ENCODE data around the gene MPC1.

Gene MPC1

DNA sequence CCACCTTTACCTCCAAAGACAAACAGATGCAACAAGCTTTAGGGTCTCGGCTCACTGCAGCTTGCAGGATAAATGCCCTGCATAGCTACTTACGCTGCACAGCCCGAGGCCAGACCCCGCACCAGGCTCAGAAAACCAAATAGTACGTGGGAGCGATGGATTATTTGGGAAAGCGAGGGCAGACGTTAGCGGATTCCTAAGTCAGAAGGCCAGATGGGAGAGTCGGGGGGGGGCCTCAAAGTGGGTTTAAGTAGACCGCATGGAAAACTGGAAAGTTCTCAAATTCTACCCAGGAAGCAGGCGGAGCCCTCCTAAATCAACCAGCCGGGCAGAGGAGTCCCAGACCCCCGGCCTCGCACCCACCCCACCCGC is 40.8 kb downstream of the MPC1 start:
- Histone ChIP-seq H3K27ac (ENCODE audit: low read depth in 2 of 2, low read length in 2 of 2) (peak overlapping the region; percentile 90 to 94), H3K36me3 (ENCODE audit: control insufficient read depth in 2 of 2, insufficient read depth in 2 of 2, low read length in 2 of 2) (peaks cover 3 to 6% of the 10 kb centered on the region in 2 donors), H3K27me3 (ENCODE audit: control insufficient read depth in 2 of 2, insufficient read depth in 2 of 2, low read length in 2 of 2) (no peaks in the 10 kb centered on the region), H3K9ac (ENCODE audit: low read depth in 1 of 2, low read length in 2 of 2) (peak overlapping the region; percentile 97 to 99), H3K4me3 (ENCODE audit: low read length in 2 of 2) (peak overlapping the region; percentile 89 to 98), H3K9me3 (ENCODE audit: control insufficient read depth in 2 of 2, low read length in 2 of 2) (no peaks in the 10 kb centered on the region), H3K4me1 (ENCODE audit: control insufficient read depth in 2 of 2, insufficient read depth in 2 of 2, low read length in 2 of 2) (peaks cover 12% of the 10 kb centered on the region in 2 donors)

DNA sequence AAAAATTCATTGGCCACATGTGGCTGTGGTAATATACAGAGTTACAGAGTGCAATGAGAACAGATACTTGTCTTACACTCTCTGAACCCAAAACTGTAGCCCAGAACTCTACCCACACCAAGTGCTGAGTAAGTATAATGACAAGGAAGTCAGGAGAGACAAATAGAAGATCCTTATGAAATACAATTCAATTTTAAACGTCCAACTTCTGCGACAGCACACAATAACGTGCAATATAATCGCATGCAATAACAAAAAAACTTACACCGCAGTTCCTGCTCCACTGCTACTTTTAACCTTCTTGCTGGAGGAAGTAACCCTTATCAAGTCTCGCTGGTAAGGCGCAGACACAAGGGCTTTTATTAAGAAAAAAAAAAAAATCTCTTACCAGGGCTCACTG is 41.3 kb downstream of the MPC1 start:
- Histone ChIP-seq H3K4me1 (ENCODE audit: control insufficient read depth in 2 of 2, insufficient read depth in 2 of 2, low read length in 2 of 2) (peaks cover 12% of the 10 kb centered on the region in 2 donors), H3K27me3 (ENCODE audit: control insufficient read depth in 2 of 2, insufficient read depth in 2 of 2, low read length in 2 of 2) (no peaks in the 10 kb centered on the region), H3K9ac (ENCODE audit: low read depth in 1 of 2, low read length in 2 of 2) (peak overlapping the region; percentile 97 to 99), H3K4me3 (ENCODE audit: low read length in 2 of 2) (peak overlapping the region; percentile 89 to 98), H3K27ac (ENCODE audit: low read depth in 2 of 2, low read length in 2 of 2) (peak overlapping the region in 1 of 2 donors; percentile 94), H3K9me3 (ENCODE audit: control insufficient read depth in 2 of 2, low read length in 2 of 2) (no peaks in the 10 kb centered on the region), H3K36me3 (ENCODE audit: control insufficient read depth in 2 of 2, insufficient read depth in 2 of 2, low read length in 2 of 2) (peaks cover 8% of the 10 kb centered on the region in 2 donors)

DNA sequence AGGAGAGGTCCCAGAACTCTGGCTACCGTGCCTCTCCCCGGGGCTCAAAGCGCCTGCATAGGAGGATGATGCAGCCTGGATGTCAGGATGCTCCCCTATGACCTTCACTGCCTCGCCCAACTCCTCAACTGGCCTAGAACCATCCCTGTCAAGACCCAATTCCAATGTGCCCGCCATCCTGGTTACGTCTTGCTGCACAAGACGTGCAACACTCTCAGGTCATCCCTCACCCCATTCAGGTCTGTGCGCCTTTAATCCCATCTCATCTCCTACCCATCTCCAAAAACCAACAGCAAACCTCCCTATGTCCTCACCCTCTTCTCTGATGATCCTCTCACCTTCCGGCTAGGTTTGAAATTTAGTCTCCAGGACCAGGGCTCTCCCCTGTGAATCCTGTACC is 43.9 kb downstream of the MPC1 start:
- Histone ChIP-seq H3K4me3 (ENCODE audit: low read length in 2 of 2) (no peak overlapping the region), H3K27ac (ENCODE audit: low read depth in 2 of 2, low read length in 2 of 2) (no peak overlapping the region), H3K9ac (ENCODE audit: low read depth in 1 of 2, low read length in 2 of 2) (no peak overlapping the region), H3K27me3 (ENCODE audit: control insufficient read depth in 2 of 2, insufficient read depth in 2 of 2, low read length in 2 of 2) (no peaks in the 10 kb centered on the region), H3K36me3 (ENCODE audit: control insufficient read depth in 2 of 2, insufficient read depth in 2 of 2, low read length in 2 of 2) (peaks cover 14 to 25% of the 10 kb centered on the region in 2 donors), H3K9me3 (ENCODE audit: control insufficient read depth in 2 of 2, low read length in 2 of 2) (no peaks in the 10 kb centered on the region), H3K4me1 (ENCODE audit: control insufficient read depth in 2 of 2, insufficient read depth in 2 of 2, low read length in 2 of 2) (peaks cover 12% of the 10 kb centered on the region in 2 donors)

DNA sequence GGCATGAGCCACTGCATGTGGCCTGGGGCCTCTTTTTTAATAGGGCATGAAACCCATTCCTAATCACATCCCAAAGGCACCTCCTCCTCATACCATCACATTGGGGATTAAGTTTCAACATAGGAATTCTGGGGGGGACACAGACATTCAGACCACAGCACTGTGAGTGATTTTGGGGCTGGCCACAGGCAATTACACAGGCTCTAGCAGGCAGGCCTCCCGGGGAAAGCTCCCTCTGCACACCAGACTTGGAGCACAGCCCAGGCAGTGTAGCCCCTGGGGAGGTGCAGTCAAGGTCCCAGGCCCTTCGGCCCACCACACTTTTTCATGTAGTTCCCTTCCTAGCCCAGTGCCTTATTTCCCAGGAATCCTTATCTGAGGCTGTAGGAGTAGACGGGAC is 45.9 kb downstream of the MPC1 start:
- Histone ChIP-seq H3K36me3 (ENCODE audit: control insufficient read depth in 2 of 2, insufficient read depth in 2 of 2, low read length in 2 of 2) (peaks cover 14 to 25% of the 10 kb centered on the region in 2 donors), H3K9me3 (ENCODE audit: control insufficient read depth in 2 of 2, low read length in 2 of 2) (no peaks in the 10 kb centered on the region), H3K27me3 (ENCODE audit: control insufficient read depth in 2 of 2, insufficient read depth in 2 of 2, low read length in 2 of 2) (no peaks in the 10 kb centered on the region), H3K4me1 (ENCODE audit: control insufficient read depth in 2 of 2, insufficient read depth in 2 of 2, low read length in 2 of 2) (peaks cover 9 to 13% of the 10 kb centered on the region in 2 donors), H3K4me3 (ENCODE audit: low read length in 2 of 2) (no peak overlapping the region), H3K9ac (ENCODE audit: low read depth in 1 of 2, low read length in 2 of 2) (no peak overlapping the region), H3K27ac (ENCODE audit: low read depth in 2 of 2, low read length in 2 of 2) (no peak overlapping the region)

DNA sequence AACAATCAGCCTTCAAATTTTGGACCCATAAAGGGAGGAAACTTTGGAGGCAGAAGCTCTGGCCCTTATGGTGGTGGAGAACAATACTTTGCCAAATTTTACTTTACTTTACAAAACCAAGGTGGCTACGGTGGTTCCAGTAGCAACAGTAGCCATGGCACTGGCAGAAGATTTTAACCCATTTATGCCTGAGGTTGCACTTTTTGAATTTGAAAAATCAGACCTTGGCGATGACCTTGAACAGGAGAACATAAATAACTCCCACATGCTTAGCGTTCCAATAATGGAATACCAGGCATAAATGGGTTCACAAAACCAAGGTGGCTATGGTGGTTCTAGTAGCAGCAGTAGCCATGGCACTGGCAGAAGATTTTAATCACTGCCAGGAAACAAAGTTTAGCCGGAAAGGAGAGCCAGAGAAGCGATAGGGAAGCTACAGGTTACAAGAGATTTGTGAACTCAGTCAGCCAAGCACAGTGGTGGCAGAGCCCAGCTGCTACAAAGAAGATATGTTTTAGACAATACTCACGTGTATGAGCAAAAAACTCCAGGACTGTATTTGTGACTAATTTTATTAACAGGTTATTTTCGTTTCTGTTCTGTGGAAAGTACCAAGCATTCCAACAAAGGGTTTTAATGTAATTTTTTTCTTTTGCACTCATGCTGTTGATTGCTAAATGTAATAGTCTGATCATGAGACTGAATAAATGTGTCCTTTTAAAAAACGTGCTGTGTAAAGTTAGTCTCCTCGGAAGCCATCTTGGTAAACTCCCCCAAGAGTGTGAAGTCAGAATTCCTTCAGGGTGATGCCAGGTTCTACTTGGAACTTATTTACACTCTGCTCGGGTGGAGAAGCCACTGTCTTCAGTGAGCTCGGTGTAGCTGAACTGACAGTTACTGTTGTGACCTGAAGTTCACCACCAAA is 47.1 kb downstream of the MPC1 start:
- H3K27ac ChIP-seq (ENCODE audit: low read depth in 2 of 2, low read length in 2 of 2), result no peak overlapping the region
- H3K4me1 ChIP-seq (ENCODE audit: control insufficient read depth in 2 of 2, insufficient read depth in 2 of 2, low read length in 2 of 2), result peaks cover 6 to 13% of the 10 kb centered on the region in 2 donors
- no peak overlapping the region for H3K4me3 ChIP-seq (ENCODE audit: low read length in 2 of 2)
- H3K36me3 ChIP-seq (ENCODE audit: control insufficient read depth in 2 of 2, insufficient read depth in 2 of 2, low read length in 2 of 2), result peaks cover 14 to 25% of the 10 kb centered on the region in 2 donors
- H3K27me3 ChIP-seq (ENCODE audit: control insufficient read depth in 2 of 2, insufficient read depth in 2 of 2, low read length in 2 of 2), result no peaks in the 10 kb centered on the region
- H3K9me3 ChIP-seq (ENCODE audit: control insufficient read depth in 2 of 2, low read length in 2 of 2), result no peaks in the 10 kb centered on the region
- no peak overlapping the region for H3K9ac ChIP-seq (ENCODE audit: low read depth in 1 of 2, low read length in 2 of 2)

DNA sequence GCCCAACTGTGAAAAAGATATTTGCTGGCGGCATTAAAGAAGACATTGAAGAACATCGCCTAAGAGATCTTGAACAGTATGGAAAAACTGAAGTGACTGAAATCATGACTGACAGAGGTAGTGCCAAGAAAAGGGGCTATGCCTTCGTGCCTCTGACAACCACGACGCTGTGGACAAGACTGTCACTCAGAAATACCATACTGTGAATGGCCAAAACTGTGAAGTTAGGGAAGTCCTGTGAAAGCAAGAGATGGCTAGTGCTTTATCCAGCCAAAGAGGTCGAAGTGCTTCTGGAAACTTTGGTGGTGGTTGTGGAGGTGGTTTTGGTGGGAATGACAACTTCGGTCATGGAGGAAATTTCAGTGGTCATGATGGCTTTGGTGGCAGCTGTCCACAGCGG is 47.9 kb downstream of the MPC1 start:
- H3K9me3 ChIP-seq (ENCODE audit: control insufficient read depth in 2 of 2, low read length in 2 of 2), result no peaks in the 10 kb centered on the region
- peaks cover 7 to 9% of the 10 kb centered on the region in 2 donors for H3K4me1 ChIP-seq (ENCODE audit: control insufficient read depth in 2 of 2, insufficient read depth in 2 of 2, low read length in 2 of 2)
- H3K27ac ChIP-seq (ENCODE audit: low read depth in 2 of 2, low read length in 2 of 2), result no peak overlapping the region
- H3K9ac ChIP-seq (ENCODE audit: low read depth in 1 of 2, low read length in 2 of 2), result no peak overlapping the region
- peaks cover 14 to 25% of the 10 kb centered on the region in 2 donors for H3K36me3 ChIP-seq (ENCODE audit: control insufficient read depth in 2 of 2, insufficient read depth in 2 of 2, low read length in 2 of 2)
- H3K4me3 ChIP-seq (ENCODE audit: low read length in 2 of 2), result no peak overlapping the region
- no peaks in the 10 kb centered on the region for H3K27me3 ChIP-seq (ENCODE audit: control insufficient read depth in 2 of 2, insufficient read depth in 2 of 2, low read length in 2 of 2)

DNA sequence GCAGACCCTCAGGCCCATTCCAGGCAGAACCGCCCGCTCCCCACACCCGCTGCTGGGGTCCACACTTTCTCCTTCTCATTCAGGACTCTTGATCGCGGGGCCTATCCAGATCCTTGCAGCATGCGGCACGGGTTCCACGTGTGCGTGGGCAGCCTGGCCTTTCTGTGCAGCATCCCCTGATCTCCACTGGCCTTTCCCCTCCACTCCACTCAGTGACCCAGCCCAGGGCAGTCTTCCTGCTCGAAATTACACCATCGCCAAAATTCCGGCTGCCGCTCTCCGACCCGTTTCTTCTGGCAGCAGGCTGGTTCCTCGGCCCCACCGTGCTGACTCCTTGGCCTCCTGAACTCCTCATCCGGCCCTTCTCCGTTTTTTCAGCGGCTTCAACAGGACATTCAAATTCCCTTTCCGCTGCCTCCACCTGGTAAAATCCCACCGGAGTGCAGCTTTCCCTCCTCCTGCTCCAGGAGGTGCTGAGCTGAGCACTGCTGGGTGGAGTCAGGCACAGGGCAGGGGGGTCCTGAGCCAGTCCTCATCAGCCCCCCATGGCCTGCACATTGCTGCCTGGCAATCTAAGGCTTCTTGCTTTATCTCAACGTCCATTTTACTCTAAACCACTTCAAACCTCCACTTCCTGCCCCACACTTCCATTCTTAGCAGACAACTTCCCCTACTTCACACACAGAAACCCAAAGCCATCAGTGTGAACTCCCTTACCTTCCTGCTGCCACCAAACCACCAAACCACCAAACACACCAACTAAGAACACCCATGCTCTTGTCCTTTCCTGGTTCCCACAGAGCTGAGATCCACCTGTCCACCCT is 49.4 kb downstream of the MPC1 start:
- Histone ChIP-seq H3K9me3 (ENCODE audit: control insufficient read depth in 2 of 2, low read length in 2 of 2) (no peaks in the 10 kb centered on the region), H3K36me3 (ENCODE audit: control insufficient read depth in 2 of 2, insufficient read depth in 2 of 2, low read length in 2 of 2) (peaks cover 14 to 31% of the 10 kb centered on the region in 2 donors), H3K27me3 (ENCODE audit: control insufficient read depth in 2 of 2, insufficient read depth in 2 of 2, low read length in 2 of 2) (no peaks in the 10 kb centered on the region), H3K4me3 (ENCODE audit: low read length in 2 of 2) (no peak overlapping the region), H3K9ac (ENCODE audit: low read depth in 1 of 2, low read length in 2 of 2) (no peak overlapping the region), H3K4me1 (ENCODE audit: control insufficient read depth in 2 of 2, insufficient read depth in 2 of 2, low read length in 2 of 2) (peaks cover 6 to 9% of the 10 kb centered on the region in 2 donors), H3K27ac (ENCODE audit: low read depth in 2 of 2, low read length in 2 of 2) (no peak overlapping the region)

DNA sequence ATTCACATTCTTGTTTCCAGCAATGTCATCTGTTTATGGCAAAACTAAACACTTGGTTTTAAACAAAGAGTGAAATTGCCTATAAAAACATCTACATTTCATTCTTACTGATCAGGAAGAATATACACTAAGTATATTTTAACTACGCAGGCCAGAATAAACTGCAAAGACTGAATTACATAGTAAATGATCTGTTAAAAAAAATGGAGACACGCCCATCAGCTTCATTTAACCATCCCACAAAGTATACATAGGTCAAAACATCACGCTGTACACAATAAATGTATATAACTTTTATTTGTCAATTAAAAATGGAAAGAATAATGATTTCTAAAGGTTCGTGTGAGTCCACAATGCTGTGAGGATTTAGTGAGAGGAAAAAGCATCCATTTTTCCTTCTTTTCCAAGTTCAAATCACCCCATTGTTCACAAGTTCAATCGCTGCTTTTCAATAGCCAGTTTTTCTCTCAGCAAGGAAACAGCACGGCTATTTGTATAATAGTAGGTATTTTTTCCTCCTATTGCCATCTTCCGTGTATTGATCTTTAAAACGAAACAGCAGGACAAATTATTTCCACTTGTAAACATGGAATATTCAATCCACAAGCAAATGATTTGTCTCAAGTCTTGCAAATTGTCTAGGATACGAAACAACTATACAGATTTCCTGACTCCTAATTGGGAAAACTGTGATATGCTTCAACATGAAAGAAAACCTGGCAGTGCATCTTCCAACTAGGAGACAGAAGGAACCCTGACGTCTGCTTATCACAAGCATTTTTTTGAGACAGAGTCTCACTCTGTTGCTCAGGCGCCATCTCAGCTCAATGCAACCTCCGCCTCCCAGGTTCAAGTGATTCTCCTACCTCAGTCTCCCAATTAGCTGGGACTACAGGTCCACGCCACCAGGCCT is 51.0 kb downstream of the MPC1 start:
- no peak overlapping the region for H3K9ac ChIP-seq (ENCODE audit: low read depth in 1 of 2, low read length in 2 of 2)
- H3K4me1 ChIP-seq (ENCODE audit: control insufficient read depth in 2 of 2, insufficient read depth in 2 of 2, low read length in 2 of 2), result peaks cover 6 to 9% of the 10 kb centered on the region in 2 donors
- no peaks in the 10 kb centered on the region for H3K9me3 ChIP-seq (ENCODE audit: control insufficient read depth in 2 of 2, low read length in 2 of 2)
- H3K27me3 ChIP-seq (ENCODE audit: control insufficient read depth in 2 of 2, insufficient read depth in 2 of 2, low read length in 2 of 2), result no peaks in the 10 kb centered on the region
- H3K4me3 ChIP-seq (ENCODE audit: low read length in 2 of 2), result no peak overlapping the region
- peaks cover 13 to 31% of the 10 kb centered on the region in 2 donors for H3K36me3 ChIP-seq (ENCODE audit: control insufficient read depth in 2 of 2, insufficient read depth in 2 of 2, low read length in 2 of 2)
- H3K27ac ChIP-seq (ENCODE audit: low read depth in 2 of 2, low read length in 2 of 2), result no peak overlapping the region

DNA sequence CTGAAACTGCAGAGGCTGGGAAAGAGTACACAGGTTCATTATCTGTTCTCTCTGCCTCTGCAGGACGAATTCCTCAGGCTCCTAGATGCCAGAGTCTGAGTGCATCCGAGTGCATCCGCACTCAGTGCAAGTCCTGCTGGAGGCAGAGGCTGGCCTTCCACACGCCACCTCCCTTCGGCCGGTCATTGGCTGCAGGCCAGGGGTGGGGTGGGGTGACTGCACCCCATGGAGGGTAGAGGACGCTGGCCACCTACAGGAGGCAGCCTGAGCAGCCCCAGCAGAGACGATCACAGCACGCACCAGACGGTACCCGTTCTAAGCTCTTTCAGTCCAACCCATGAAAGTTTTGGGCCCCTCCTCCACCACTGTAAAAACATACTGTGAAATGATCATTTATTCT is 52.1 kb downstream of the MPC1 start:
- Histone ChIP-seq H3K9me3 (ENCODE audit: control insufficient read depth in 2 of 2, low read length in 2 of 2) (no peaks in the 10 kb centered on the region), H3K9ac (ENCODE audit: low read depth in 1 of 2, low read length in 2 of 2) (no peak overlapping the region), H3K27ac (ENCODE audit: low read depth in 2 of 2, low read length in 2 of 2) (no peak overlapping the region), H3K4me3 (ENCODE audit: low read length in 2 of 2) (no peak overlapping the region), H3K4me1 (ENCODE audit: control insufficient read depth in 2 of 2, insufficient read depth in 2 of 2, low read length in 2 of 2) (peaks cover 6 to 9% of the 10 kb centered on the region in 2 donors), H3K27me3 (ENCODE audit: control insufficient read depth in 2 of 2, insufficient read depth in 2 of 2, low read length in 2 of 2) (no peaks in the 10 kb centered on the region), H3K36me3 (ENCODE audit: control insufficient read depth in 2 of 2, insufficient read depth in 2 of 2, low read length in 2 of 2) (peaks cover 18 to 33% of the 10 kb centered on the region in 2 donors)

All from mucosa of rectum (tissue), 2 donors.